Endothelial cell of umbilical vein (primary cell): ENCODE data around the gene CPNE7. TPM values are rescaled to one million over a fixed set of nuclear protein-coding genes. Genes with fewer than 3 reads are reported as not detected.

Experiments
- BruUV-seq: library from RNA; stranded (reverse); fragments of 400-500 nt; replicated peaks from 2 replicates; lab custom pipeline; 2021; lab: Mats Ljungman, UMichigan
- CTCF ChIA-PET: fragments of 300-600, 350-600 bp; sonication (Branson Sonifier 250); formaldehyde crosslinking; loops from one replicate; lab custom pipeline; 2021; ENCODE audit warnings: antibody characterized with exemption, inconsistent platforms; lab: Charles Lee
- POLR2A ChIA-PET: fragments of 300-600, 350-600 bp; sonication (Branson Sonifier 250); formaldehyde crosslinking; loops from one replicate; lab custom pipeline; 2021; ENCODE audit warnings: antibody characterized with exemption, inconsistent platforms; lab: Charles Lee
- DNase-seq: peaks from one replicate; pipeline ENCODE4 v3.0.0-alpha.2; 2011; ENCODE audit warnings: low read depth, low spot score
- FAIRE-seq: peaks from 2 replicates; lab custom pipeline; 2011; peaks lifted over from hg19 to GRCh38; lab: Jason Lieb, UNC
- H2AFZ ChIP-seq: 2 replicates; pipeline ENCODE4 v1.6.0; 2012; ENCODE audit warnings: low read depth, low read length, control low read depth, inconsistent platforms
- H3K27ac ChIP-seq: 2 replicates; pipeline ENCODE4 v1.5.1; 2011; ENCODE audit warnings: low read depth, mild to moderate bottlenecking, control low read depth, low read length, moderate library complexity; ENCODE audit not compliant: insufficient read depth
- H3K27me3 ChIP-seq, 2 experiments: 2 replicates each; pipeline versions ENCODE4 v1.6.0 to v1.6.1; 2011; ENCODE audit warnings: low read length in 2 of 2, mixed read lengths in 1 of 2; ENCODE audit not compliant: control insufficient read depth in 2 of 2, insufficient read depth in 2 of 2
- H3K36me3 ChIP-seq, 2 experiments: 2 replicates in 1 of 2; 3 replicates in 1 of 2; pipeline ENCODE4 v1.5.1; 2011; ENCODE audit warnings: low read length in 2 of 2, mild to moderate bottlenecking in 1 of 2, moderate library complexity in 1 of 2; ENCODE audit not compliant: control insufficient read depth in 2 of 2, insufficient read depth in 2 of 2; ENCODE audit errors: extremely low read depth in 1 of 2
- H3K4me1 ChIP-seq: 3 replicates; pipeline ENCODE4 v1.5.1; 2011; ENCODE audit warnings: mild to moderate bottlenecking, low read length; ENCODE audit not compliant: control insufficient read depth, insufficient read depth; ENCODE audit errors: extremely low read depth
- H3K4me2 ChIP-seq: 2 replicates; pipeline ENCODE4 v1.6.1; 2011; ENCODE audit warnings: low read length, control low read depth, mixed read lengths; ENCODE audit not compliant: insufficient read depth
- H3K4me3 ChIP-seq, 3 experiments: fragments of 200-600 bp in 1 of 3; sonication (generic), shearing (Covaris generic) in 1 of 3; replicated peaks in 1 of 3; 2 replicates each; pipeline ENCODE4 v1.5.1; 2011 to 2016; ENCODE audit warnings: control low read depth in 3 of 3, low read length in 3 of 3, mild to moderate bottlenecking in 2 of 3, inconsistent platforms in 1 of 3, low read depth in 1 of 3, moderate library complexity in 1 of 3; ENCODE audit not compliant: insufficient read depth in 1 of 3
- H3K79me2 ChIP-seq: 2 replicates; pipeline ENCODE4 v1.6.0; 2012; ENCODE audit warnings: low read length, inconsistent platforms; ENCODE audit not compliant: control insufficient read depth, insufficient read depth
- H3K9ac ChIP-seq: replicated peaks from 2 replicates; pipeline ENCODE3; 2011; ENCODE audit warnings: low read length, control low read depth; ENCODE audit not compliant: insufficient read depth; ENCODE audit errors: extremely low read depth
- H3K9me1 ChIP-seq: replicated peaks from 3 replicates; pipeline ENCODE4 v1.6.0; 2011; ENCODE audit warnings: mild to moderate bottlenecking, low read length; ENCODE audit not compliant: control insufficient read depth, insufficient read depth; ENCODE audit errors: extremely low read depth
- H3K9me3 ChIP-seq: replicated peaks from 2 replicates; pipeline ENCODE4 v1.5.1; 2012; ENCODE audit warnings: low read length, inconsistent platforms; ENCODE audit not compliant: control insufficient read depth, insufficient read depth
- H4K20me1 ChIP-seq: replicated peaks from 2 replicates; pipeline ENCODE3; 2011; ENCODE audit warnings: mild to moderate bottlenecking, low read length; ENCODE audit not compliant: control insufficient read depth, insufficient read depth; ENCODE audit errors: extremely low read depth
- CTCF ChIP-seq, 2 donors: IDR thresholded peaks; 1 replicate in 1 of 2; 2 replicates in 1 of 2; pipeline ENCODE4 v1.5.1; 2011; ENCODE audit warnings: low read length in 2 of 2, mild to moderate bottlenecking in 2 of 2, moderate library complexity in 2 of 2, control low read depth in 1 of 2, inconsistent platforms in 1 of 2, low read depth in 1 of 2; ENCODE audit not compliant: insufficient read depth in 1 of 2; ENCODE audit errors: extremely low read depth in 1 of 2
- EZH2 ChIP-seq: IDR thresholded peaks from 2 replicates; pipeline ENCODE4 v1.6.1; 2012; ENCODE audit warnings: borderline replicate concordance, low read depth, mild to moderate bottlenecking, moderate library complexity, low read length, inconsistent platforms; ENCODE audit not compliant: severe bottlenecking
- FOS ChIP-seq: IDR thresholded peaks from 2 replicates; pipeline ENCODE4 v1.6.1; 2011; ENCODE audit warnings: mild to moderate bottlenecking, low read length, moderate library complexity, borderline replicate concordance; ENCODE audit not compliant: insufficient read depth
- GATA2 ChIP-seq: IDR thresholded peaks from 2 replicates; pipeline ENCODE4 v1.7.0; 2011; ENCODE audit warnings: low read depth, mild to moderate bottlenecking, moderate library complexity, mixed read lengths, low read length; ENCODE audit not compliant: insufficient read length, insufficient read depth
- JUN ChIP-seq: IDR thresholded peaks from 2 replicates; pipeline ENCODE4 v1.6.1; 2011; ENCODE audit warnings: borderline replicate concordance, low read depth; ENCODE audit not compliant: insufficient read length, insufficient read depth
- MAX ChIP-seq: IDR thresholded peaks from 2 replicates; pipeline ENCODE4 v1.6.1; 2011; ENCODE audit not compliant: insufficient read depth, insufficient read length
- MYC ChIP-seq: IDR thresholded peaks from one replicate; pipeline ENCODE4 v1.6.1; 2011; ENCODE audit warnings: mild to moderate bottlenecking, low read depth, low read length
- POLR2A ChIP-seq: IDR thresholded peaks from 2 replicates; pipeline ENCODE4 v1.6.1; 2012; ENCODE audit warnings: low read depth, mild to moderate bottlenecking, control low read depth, low read length
- POLR2AphosphoS5 ChIP-seq: IDR thresholded peaks from 2 replicates; pipeline ENCODE4 v1.6.1; 2012; ENCODE audit warnings: low read depth, mild to moderate bottlenecking, control low read depth, low read length, moderate library complexity; ENCODE audit not compliant: insufficient read depth
- dilution Hi-C: fragments of 300-500 bp; cut with MboI; formaldehyde crosslinking; loops from one replicate; pipeline ENCODE4 v1.15.0; 2019; ENCODE audit warnings: low sequenced_read_pairs; ENCODE audit not compliant: extremely low pct_ligation_motif_present
- intact Hi-C: fragments of 100-400 bp; cut with micrococcal nuclease; formaldehyde crosslinking; loops from one replicate; pipeline ENCODE4 v1.10.0; 2022
- polyA plus RNA-seq, 4 experiments: library from polyadenylated mRNA; depleted of rRNA in 3 of 4; stranded (reverse) in 3 of 4; unstranded in 1 of 4; fragments of >200 nt; gene quantifications; 2 replicates each; pipeline versions ENCODE4 v1.2.1 to v1.2.3, GENCODE V29; 2011 to 2012; ENCODE audit warnings: missing spikeins in 1 of 4
- total RNA-seq: library from RNA; stranded (reverse); gene quantifications from 2 replicates; pipeline ENCODE4 v1.2.3, GENCODE V29; 2021

The CPNE7 gene
- total and polyA plus RNA-seq, 2 donors (not counting 3 experiments of a cell fraction or from before 2014, with no cell fraction given): 2.0 to 5.9 TPM

- peaks cover 0 to 38% of the 10 kb centered on the region in 2 experiments for H3K36me3 ChIP-seq
These were observed 38.5 kb upstream of the CPNE7 start for GRCh38 chr16:89536886-89537548.

More at GRCh38 chr16:89536886-89537548, 38.5 kb upstream of the CPNE7 start:
- Histone ChIP-seq H3K9me3 (no peaks in the 10 kb centered on the region), H3K4me3 (no peak overlapping the region), H2AFZ (no peak overlapping the region), H3K9ac (no peak overlapping the region), H3K27me3 (no peaks in the 10 kb centered on the region), H3K79me2 (peaks cover 7% of the 10 kb centered on the region), H3K4me2 (no peak overlapping the region), H3K27ac (no peak overlapping the region), H4K20me1 (no peaks in the 10 kb centered on the region), H3K4me1 (peaks cover 12% of the 10 kb centered on the region), H3K9me1 (no peaks in the 10 kb centered on the region)
- no peak for FAIRE-seq
- CTCF ChIA-PET: interaction anchor here (1.1 kb wide), 1 partner anchor 12 kb away, joined by 3 read pairs; no protein-coding TSS in a partner anchor
- dilution Hi-C loops (no loop called here), intact Hi-C loops (no loop called here)
- DNase-seq: no peak
- no TSS peak for BruUV-seq
- POLR2A ChIA-PET: interaction anchor here (0.6 kb wide), 1 partner anchor 39 kb away, joined by 7 read pairs; no protein-coding TSS in a partner anchor
- no peak for TF ChIP-seq FOS
- no peak for TF ChIP-seq POLR2A
- TF ChIP-seq EZH2: no peak
- TF ChIP-seq POLR2AphosphoS5: no peak
- TF ChIP-seq GATA2: no peak
- TF ChIP-seq MAX: no peak
- no peak for TF ChIP-seq JUN
- no peak for TF ChIP-seq CTCF (IDR thresholded peaks at IDR 0.05; ENCODE audit: extremely low read depth in 1 of 2, insufficient read depth in 1 of 2, low read depth in 1 of 2, low read length in 2 of 2)
- no peak for TF ChIP-seq MYC
